22Rv1 (cell line): Measurements from ENCODE around the gene RAB30.

ENCODE experiments used
- CTCF ChIP-seq: fragments of 450-650 bp; IDR thresholded peaks from 2 replicates; pipeline ENCODE4 v1.5.1; 2017; ENCODE audit warnings: mild to moderate bottlenecking
- ZFX ChIP-seq: fragments of 450-650 bp; IDR thresholded peaks from 2 replicates; pipeline ENCODE4 v1.6.1; 2017; ENCODE audit warnings: antibody characterized with exemption, borderline replicate concordance

GRCh38 chr11:83000381-83000780 is 71.3 kb downstream of the RAB30 start:
- TF ChIP-seq CTCF = no peak
- TF ChIP-seq ZFX = no peak
